ENCODE results near the gene NELFB.
A peak's percentile ranks its signal among the peaks of the same experiment; 100 is the strongest.

NELFB gene

GRCh38 chr9:137224830-137225694 is 30.1 kb upstream of the NELFB start, which contains the start of gene CYSRT1:
Gene CYSRT1, plus strand, starts transcription at chr9:137225174. Its CDS starts 448 bp downstream, at chr9:137225622.
- peak within 1 kb of the TSS; percentile 71 to 97 for H3K27ac ChIP-seq
- DNase-seq (ENCODE audit: low spot score): no peak
- TF ChIP-seq CTCF (IDR thresholded peaks at IDR 0.05): no peak
- peak within 1 kb of the TSS; percentile 87 for H3K4me3 ChIP-seq

- no peak for DNase-seq (ENCODE audit: low spot score)
- Histone ChIP-seq H3K4me3 (no peak overlapping the region), H3K27ac (no peak overlapping the region)
- no peak for TF ChIP-seq CTCF (IDR thresholded peaks at IDR 0.05)
Observed at GRCh38 chr9:137225699-137226331, 29.3 kb upstream of the NELFB start.

GRCh38 chr9:137226338-137227053 is 28.6 kb upstream of the NELFB start:
- TF ChIP-seq CTCF (IDR thresholded peaks at IDR 0.05): no peak
- Histone ChIP-seq H3K4me3 (no peak overlapping the region), H3K27ac (no peak overlapping the region)
- no peak for DNase-seq (ENCODE audit: low spot score)

- no peak for DNase-seq (ENCODE audit: low spot score)
- H3K4me3 ChIP-seq: no peak within 1 kb of the TSS
- peak; percentile 47 for TF ChIP-seq CTCF (IDR thresholded peaks at IDR 0.05)
- H3K27ac ChIP-seq: no peak within 1 kb of the TSS
Observed at GRCh38 chr9:137227054-137227852, 27.9 kb upstream of the NELFB start, which contains the start of gene RNF224. Gene RNF224, plus strand, starts transcription at chr9:137227502. Its CDS starts 834 bp downstream, at chr9:137228336.

- no peak overlapping the region for H3K4me3 ChIP-seq
- TF ChIP-seq CTCF (IDR thresholded peaks at IDR 0.05): no peak
- no peak for DNase-seq (ENCODE audit: low spot score)
- no peak overlapping the region for H3K27ac ChIP-seq
Observed at GRCh38 chr9:137227853-137228505, 27.1 kb upstream of the NELFB start.

GRCh38 chr9:137228506-137228967 is 26.6 kb upstream of the NELFB start:
- DNase-seq (ENCODE audit: low spot score): no peak
- H3K4me3 ChIP-seq: no peak overlapping the region
- H3K27ac ChIP-seq: no peak overlapping the region
- TF ChIP-seq CTCF (IDR thresholded peaks at IDR 0.05): no peak

Measured in coronary artery (tissue), 2 donors.